ENCODE results near the gene DGKE.

Gene DGKE

GRCh38 chr17:56833809-56834379 lies at the start of gene DGKE, which contains the start of gene C17orf67:
TSS of gene DGKE (plus strand) at chr17:56834151. CDS start at chr17:56834796, 645 bp downstream.
TSS of gene C17orf67 (minus strand) at chr17:56833920. CDS start at chr17:56815810, 18,110 bp downstream.
- DNase-seq (ENCODE audit: low read depth): peak; percentile 98

DNA sequence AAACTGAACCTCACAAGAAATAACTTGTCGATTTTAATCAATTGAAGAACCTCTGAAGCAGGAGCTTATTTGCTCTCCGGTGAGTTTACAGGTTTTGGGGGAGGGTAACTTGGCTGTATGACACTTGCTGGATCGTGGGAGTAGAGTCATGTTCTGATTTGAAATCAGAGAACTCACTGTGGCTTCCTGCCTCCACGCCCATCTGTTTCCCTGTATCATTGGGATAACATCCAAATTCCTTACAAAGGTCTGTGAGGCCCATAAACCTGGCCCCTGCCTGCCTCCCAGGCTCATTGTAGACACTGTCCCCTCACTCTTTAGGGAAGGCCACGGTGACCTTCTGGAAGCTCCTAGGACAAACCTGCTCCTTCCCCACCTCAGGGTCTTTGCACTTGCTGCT lies 48.5 kb upstream of the DGKE start:
- no peak for DNase-seq (ENCODE audit: low read depth)

DNA sequence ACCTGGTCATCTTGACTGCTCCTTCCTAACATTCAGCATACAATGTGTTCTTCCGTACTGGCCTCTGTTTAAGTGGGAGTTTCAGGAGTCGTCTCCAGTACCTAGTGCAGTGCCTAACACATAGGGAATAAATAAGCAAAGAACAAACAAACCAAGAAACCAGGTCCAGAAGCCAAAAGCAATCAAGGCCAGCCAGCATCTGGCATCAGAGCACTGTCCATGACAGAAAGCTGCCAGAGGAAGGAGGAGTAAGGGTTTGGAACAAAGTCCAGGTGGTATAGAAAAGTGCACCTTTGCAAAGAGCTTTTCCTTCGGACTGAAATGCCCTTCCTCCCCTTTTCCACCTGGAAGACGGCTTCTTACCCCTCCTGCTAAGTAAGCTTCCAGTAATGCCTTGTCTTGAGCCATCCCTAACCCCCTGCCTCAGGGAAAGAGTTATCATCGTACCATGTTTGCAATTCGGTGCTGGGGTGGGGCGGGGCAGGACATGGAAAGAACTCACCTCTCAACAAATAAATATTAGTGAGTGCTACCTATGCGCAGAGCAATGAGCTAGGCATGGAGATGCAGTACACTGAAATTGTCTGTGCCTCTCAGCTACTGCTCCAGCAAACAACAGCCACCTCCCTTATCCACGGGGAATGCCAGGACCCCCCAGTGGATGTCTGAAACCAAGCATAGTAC lies 47.8 kb upstream of the DGKE start:
- DNase-seq (ENCODE audit: low read depth): no peak

- peak; percentile 38 for DNase-seq (ENCODE audit: low read depth)
Measured at GRCh38 chr17:56786989-56787482, 46.9 kb upstream of the DGKE start.

DNA sequence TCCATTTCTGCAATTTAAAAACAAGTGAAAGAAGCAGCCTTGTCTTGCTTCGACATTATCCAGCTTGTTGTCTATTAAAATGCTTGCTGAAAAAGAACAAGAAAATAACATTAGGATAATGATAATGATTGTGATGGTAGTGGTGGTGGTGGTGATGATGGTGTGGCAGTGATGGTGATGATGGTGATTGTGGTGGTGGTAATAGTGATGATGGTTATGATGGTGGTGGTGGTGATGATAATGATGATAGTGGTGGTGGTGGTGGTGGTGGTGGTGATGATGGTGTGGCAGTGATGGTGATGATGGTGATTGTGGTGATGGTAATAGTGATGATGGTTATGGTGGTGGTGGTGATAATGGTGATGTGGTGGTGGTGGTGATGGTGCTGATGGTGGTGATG lies 41.7 kb upstream of the DGKE start:
- no peak for DNase-seq (ENCODE audit: low read depth)

- DNase-seq (ENCODE audit: low read depth): no peak
Measured at GRCh38 chr17:56793531-56793930, 40.4 kb upstream of the DGKE start.

DNA sequence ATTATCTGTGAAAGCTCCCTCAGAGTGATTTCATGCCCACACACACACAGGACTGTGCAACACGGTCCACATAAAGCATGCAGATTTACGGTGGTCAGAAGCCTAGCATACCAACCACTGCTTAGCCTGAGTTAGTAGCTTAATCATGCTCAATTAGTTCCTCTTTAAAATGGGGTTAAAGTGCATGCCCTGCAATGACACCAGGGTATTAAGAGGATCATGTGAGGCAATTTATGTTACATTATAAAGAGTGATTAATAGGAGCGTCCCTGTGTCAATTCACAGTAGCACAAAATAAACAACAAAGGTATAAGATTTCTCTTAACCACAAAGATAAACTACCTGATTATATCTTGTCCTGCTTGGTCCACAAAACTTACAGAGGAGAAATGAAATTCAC lies 40.0 kb upstream of the DGKE start:
- no peak for DNase-seq (ENCODE audit: low read depth)

DNA sequence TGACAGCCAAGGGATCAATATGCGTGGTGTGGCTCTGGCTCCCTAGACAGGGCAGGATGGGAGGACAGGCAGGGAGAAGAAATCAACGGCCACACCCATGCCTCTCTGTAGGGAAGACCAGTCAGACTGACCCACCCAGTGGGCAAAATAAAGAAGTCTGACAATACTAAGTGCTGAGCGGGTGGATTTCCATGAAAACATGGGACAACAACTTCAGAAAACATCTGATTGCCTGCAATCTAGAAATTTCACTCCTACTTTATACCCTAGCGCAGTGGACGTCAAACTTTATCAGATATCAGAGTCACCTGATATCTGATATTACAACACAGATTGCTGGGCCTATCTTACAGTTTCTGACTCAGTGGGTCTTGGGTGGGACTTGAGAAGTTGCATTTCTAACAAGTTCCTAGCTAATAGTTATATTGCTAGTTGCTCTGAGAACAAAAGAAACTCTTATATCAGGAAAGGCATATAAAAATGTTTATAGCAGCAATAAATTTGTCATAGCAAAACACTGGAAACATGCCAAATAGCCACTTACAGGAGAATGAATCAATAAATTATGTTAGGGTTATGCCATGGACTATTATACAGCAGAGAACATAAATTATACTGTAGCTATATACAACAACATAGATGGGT lies 38.6 kb upstream of the DGKE start:
- no peak for DNase-seq (ENCODE audit: low read depth)

- no peak for DNase-seq (ENCODE audit: low read depth)
Measured at GRCh38 chr17:56796536-56796935, 37.4 kb upstream of the DGKE start.

GRCh38 chr17:56798916-56799315 lies 35.0 kb upstream of the DGKE start:
- DNase-seq (ENCODE audit: low read depth): no peak

DNA sequence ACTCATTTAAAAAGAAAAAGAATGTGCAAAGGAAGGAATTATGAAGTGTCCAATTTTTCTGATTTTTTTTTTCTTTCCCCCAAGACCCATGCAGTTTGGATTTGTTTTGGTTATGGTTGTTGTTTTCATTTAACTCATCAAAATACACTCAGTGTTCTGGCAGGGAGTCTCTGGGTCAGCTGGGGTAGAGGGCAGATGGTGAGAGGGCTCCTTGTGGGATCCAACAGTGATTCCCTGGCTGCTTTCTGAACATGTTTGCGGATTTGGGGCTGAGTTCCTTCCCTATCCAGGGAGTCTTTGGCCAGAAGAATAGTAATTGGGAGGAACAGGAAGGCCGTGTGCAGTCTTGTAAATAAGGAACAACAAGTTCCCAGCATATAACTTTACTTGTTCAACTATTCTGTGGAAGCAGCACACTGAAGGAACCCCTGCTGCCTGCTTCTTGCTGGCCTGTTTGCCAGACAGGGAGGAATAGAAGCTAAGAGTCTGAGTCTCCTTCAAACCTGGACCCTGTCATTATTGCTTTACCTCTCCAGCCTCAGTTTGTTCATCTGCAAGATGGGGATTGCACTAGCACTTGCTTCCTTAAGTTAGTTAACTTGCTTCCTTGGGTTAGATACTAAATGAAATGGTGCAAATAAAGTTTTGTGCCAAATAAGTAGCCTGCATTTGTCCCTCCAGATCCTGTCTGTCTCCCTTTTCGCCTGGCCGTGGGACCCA lies 32.3 kb upstream of the DGKE start:
- DNase-seq (ENCODE audit: low read depth): no peak

- DNase-seq (ENCODE audit: low read depth): no peak
Measured at GRCh38 chr17:56803071-56803470, 30.9 kb upstream of the DGKE start.

DNA sequence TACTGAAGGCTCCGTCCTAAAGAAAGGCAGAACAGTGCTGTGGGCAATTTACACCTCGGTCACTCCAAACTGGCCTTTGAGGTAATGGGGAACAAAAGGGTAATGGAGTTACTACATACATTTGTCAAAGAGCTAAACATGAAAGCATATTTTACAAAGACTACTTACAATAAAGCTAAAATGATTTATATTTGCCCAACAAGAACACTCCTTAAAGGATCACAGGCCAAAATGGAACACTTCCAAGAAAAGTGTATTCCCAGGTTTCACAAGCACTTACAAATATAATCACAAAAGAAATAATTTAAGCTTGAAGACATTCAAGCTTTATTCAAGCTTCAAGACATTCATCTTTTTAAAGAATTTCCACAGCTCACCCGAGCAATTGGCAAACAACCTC lies 29.5 kb upstream of the DGKE start:
- no peak for DNase-seq (ENCODE audit: low read depth)

DNA sequence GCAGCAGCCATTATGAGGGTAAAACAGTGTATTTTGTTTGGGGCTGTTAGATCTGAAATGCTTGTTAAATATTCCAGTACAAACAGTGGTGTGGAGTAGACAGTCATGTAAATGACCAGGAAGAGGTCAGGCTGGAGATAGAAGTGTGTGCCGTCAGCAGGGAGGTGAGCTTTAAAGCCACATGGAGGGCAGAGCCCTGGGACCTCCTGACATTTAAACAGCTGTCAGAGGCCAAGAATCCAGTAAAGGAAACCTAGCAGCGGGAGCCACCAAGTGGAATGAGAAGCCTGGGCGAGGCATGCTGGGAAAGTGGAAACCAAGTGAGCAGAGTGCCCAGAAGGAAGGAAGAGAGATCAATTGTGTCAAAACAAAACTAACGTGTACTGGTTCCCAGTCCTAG lies 27.0 kb upstream of the DGKE start:
- no peak for DNase-seq (ENCODE audit: low read depth)

- DNase-seq (ENCODE audit: low read depth): no peak
Measured at GRCh38 chr17:56807723-56808122, 26.2 kb upstream of the DGKE start.

DNA sequence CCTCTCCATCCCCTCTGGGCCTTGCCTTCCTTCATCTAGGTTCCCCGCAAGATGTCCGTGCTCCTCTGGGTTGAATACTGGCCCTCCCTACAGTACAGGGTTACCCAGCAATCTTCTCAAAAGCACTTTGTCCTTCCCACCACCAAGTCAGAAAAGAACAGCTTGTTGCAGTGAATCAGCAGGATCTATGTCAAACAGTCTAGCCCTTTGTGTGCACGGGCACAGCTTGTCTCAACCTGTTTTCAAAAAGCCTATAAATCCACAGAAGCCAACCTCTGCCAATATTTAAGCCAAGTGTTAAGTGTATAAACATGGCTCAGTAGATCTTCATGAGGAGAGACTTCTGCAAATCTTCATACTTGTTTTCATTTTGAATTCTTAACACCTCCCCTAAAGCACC lies 25.4 kb upstream of the DGKE start:
- no peak for DNase-seq (ENCODE audit: low read depth)

DNA sequence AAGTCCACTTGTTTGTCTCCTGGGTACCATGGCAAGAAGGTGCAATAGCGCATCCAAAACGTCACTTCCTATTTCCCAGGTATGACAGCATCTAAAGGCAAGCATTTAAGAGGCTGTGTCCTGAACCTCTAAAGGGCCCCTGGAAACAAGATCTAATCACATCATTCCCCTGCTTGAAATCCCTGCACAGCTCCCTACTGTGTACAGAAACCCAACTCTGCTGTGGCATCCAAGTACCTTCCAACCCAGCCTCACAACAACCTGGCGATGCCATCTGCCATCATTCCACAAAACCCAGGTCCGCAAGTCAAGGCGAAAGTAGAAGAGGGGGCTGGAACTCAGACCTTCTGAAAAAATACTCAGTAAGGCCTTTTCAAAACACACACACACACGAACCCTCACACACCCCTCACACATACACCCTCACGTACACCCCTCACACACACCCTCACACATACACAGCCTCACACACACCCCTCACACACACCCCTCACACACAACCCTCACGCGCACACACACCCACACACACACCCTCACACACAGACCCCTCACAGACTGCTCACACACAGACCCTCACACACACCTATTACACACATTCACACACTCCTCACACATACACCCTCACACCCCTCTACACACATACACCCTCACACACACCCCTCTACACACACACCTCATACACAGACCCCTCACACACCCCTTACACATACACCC lies 24.7 kb upstream of the DGKE start:
- no peak for DNase-seq (ENCODE audit: low read depth)

- DNase-seq (ENCODE audit: low read depth): no peak
Measured at GRCh38 chr17:56809820-56810179, 24.2 kb upstream of the DGKE start.

- DNase-seq (ENCODE audit: low read depth): no peak
Measured at GRCh38 chr17:56810343-56810742, 23.6 kb upstream of the DGKE start.

- DNase-seq (ENCODE audit: low read depth): no peak
Measured at GRCh38 chr17:56810891-56811775, 22.8 kb upstream of the DGKE start.

GRCh38 chr17:56812901-56813388 lies 21.0 kb upstream of the DGKE start:
- no peak for DNase-seq (ENCODE audit: low read depth)
